Glutamatergic neuron (in vitro differentiated cells): ENCODE data around the gene ARHGAP10. TPM values are rescaled to one million over a fixed set of nuclear protein-coding genes. Genes with fewer than 3 reads are reported as not detected.

ENCODE experiments used
- DNase-seq: peaks from one replicate; pipeline ENCODE4 v3.0.0; 2022
- H3K27ac Mint-ChIP-seq: one replicate; pipeline ENCODE4 v1.8.0; 2020; ENCODE audit warnings: mild to moderate bottlenecking, mixed read lengths, inconsistent platforms; ENCODE audit not compliant: unreplicated experiment
- H3K27me3 Mint-ChIP-seq: one replicate; pipeline ENCODE4 v1.8.0; 2020; ENCODE audit warnings: mild to moderate bottlenecking, moderate library complexity, mixed read lengths, inconsistent platforms; ENCODE audit not compliant: unreplicated experiment
- H3K36me3 Mint-ChIP-seq: one replicate; pipeline ENCODE4 v1.8.0; 2020; ENCODE audit warnings: mild to moderate bottlenecking, mixed read lengths, inconsistent platforms; ENCODE audit not compliant: unreplicated experiment
- H3K4me1 Mint-ChIP-seq: one replicate; pipeline ENCODE4 v1.8.0; 2020; ENCODE audit warnings: mild to moderate bottlenecking, low read depth, mixed read lengths, inconsistent platforms; ENCODE audit not compliant: unreplicated experiment
- H3K4me3 Mint-ChIP-seq: one replicate; pipeline ENCODE4 v1.8.0; 2020; ENCODE audit warnings: mild to moderate bottlenecking, mixed read lengths, inconsistent platforms; ENCODE audit not compliant: unreplicated experiment
- H3K9me3 Mint-ChIP-seq: one replicate; pipeline ENCODE4 v1.8.0; 2020; ENCODE audit warnings: mild to moderate bottlenecking, moderate library complexity, mixed read lengths, inconsistent platforms; ENCODE audit not compliant: unreplicated experiment
- CTCF ChIP-seq: fragments of 200-600 bp; sonication (generic); IDR thresholded peaks from one replicate; pipeline ENCODE4 v1.5.0; 2021; ENCODE audit not compliant: partially characterized antibody, unreplicated experiment
- total RNA-seq: library from RNA; stranded (reverse); fragmentation: NEBNext Ultra II Directional; extraction: Animal tissue kit (Norgen Biotek cat#: 25700); gene quantifications from one replicate; pipeline ENCODE4 v1.2.1, GENCODE V29; 2021; ENCODE audit not compliant: unreplicated experiment

Gene ARHGAP10
- total RNA-seq, 1 donor from 2014 or later = 19.7 TPM

- no peak for TF ChIP-seq CTCF
- H3K36me3 Mint-ChIP-seq = no peaks in the 10 kb centered on the region
- peaks cover 5% of the 10 kb centered on the region for H3K4me1 Mint-ChIP-seq
- no peak overlapping the region for H3K4me3 Mint-ChIP-seq
- H3K27me3 Mint-ChIP-seq = peaks cover 1% of the 10 kb centered on the region
- no peak overlapping the region for H3K27ac Mint-ChIP-seq
- DNase-seq = no peak
- H3K9me3 Mint-ChIP-seq = no peaks in the 10 kb centered on the region
Observed at GRCh38 chr4:147814376-147814775, 82.5 kb downstream of the ARHGAP10 start.

- DNase-seq = no peak
- H3K27me3 Mint-ChIP-seq = peaks cover 1% of the 10 kb centered on the region
- no peak overlapping the region for H3K27ac Mint-ChIP-seq
- no peaks in the 10 kb centered on the region for H3K9me3 Mint-ChIP-seq
- no peaks in the 10 kb centered on the region for H3K36me3 Mint-ChIP-seq
- H3K4me3 Mint-ChIP-seq = no peak overlapping the region
- no peak for TF ChIP-seq CTCF
- peaks cover 5% of the 10 kb centered on the region for H3K4me1 Mint-ChIP-seq
Observed at GRCh38 chr4:147815741-147816140, 83.9 kb downstream of the ARHGAP10 start.

- H3K27me3 Mint-ChIP-seq = peaks cover 1% of the 10 kb centered on the region
- H3K9me3 Mint-ChIP-seq = no peaks in the 10 kb centered on the region
- H3K4me3 Mint-ChIP-seq = no peak overlapping the region
- H3K36me3 Mint-ChIP-seq = no peaks in the 10 kb centered on the region
- DNase-seq = no peak
- TF ChIP-seq CTCF = no peak
- peaks cover 5% of the 10 kb centered on the region for H3K4me1 Mint-ChIP-seq
- no peak overlapping the region for H3K27ac Mint-ChIP-seq
Observed at GRCh38 chr4:147816382-147817254, 84.7 kb downstream of the ARHGAP10 start.

GRCh38 chr4:147820975-147821374 is 89.1 kb downstream of the ARHGAP10 start:
- no peaks in the 10 kb centered on the region for H3K36me3 Mint-ChIP-seq
- no peak overlapping the region for H3K4me3 Mint-ChIP-seq
- H3K27ac Mint-ChIP-seq = no peak overlapping the region
- H3K27me3 Mint-ChIP-seq = no peaks in the 10 kb centered on the region
- H3K9me3 Mint-ChIP-seq = no peaks in the 10 kb centered on the region
- H3K4me1 Mint-ChIP-seq = peaks cover 5% of the 10 kb centered on the region
- no peak for TF ChIP-seq CTCF
- DNase-seq = no peak

- Mint-ChIP-seq H3K9me3 (no peaks in the 10 kb centered on the region), H3K4me1 (peaks cover 5% of the 10 kb centered on the region), H3K4me3 (no peak overlapping the region), H3K27me3 (peaks cover 1% of the 10 kb centered on the region), H3K27ac (no peak overlapping the region), H3K36me3 (no peaks in the 10 kb centered on the region)
- DNase-seq = no peak
- no peak for TF ChIP-seq CTCF
Observed at GRCh38 chr4:147821555-147821954, 89.7 kb downstream of the ARHGAP10 start.
